Measurements from ENCODE around the gene TTC27. TPM values are rescaled to one million over a fixed set of nuclear protein-coding genes. Genes with fewer than 3 reads are reported as not detected.

The TTC27 gene
- polyA plus RNA-seq, 3 donors, result 4.0 to 4.8 (median 4.4) TPM

DNA sequence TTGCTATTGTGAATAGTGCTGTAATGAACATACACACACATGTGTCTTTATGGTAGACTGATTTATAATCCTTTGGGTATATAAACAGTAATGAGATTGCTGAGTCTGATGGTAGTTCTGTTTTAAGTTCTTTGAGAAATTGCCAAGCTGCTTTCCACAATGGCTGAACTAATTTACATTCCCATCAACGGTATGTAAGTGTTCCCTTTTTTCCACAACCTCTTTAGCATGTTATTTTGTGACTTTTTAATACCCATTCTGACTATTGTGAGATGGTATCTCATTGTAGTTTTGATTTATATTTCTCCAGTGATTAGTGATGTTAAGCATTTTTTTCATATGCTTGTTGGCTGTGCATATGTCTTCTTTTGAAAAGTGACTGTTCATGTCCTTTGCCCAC is 86.7 kb downstream of the TTC27 start:
- H3K36me3 Mint-ChIP-seq, result peaks cover 19 to 23% of the 10 kb centered on the region in 2 donors
- no CpG with 5 or more reads among the region's 1 CpG for WGBS (ENCODE audit: insufficient coverage)

DNA sequence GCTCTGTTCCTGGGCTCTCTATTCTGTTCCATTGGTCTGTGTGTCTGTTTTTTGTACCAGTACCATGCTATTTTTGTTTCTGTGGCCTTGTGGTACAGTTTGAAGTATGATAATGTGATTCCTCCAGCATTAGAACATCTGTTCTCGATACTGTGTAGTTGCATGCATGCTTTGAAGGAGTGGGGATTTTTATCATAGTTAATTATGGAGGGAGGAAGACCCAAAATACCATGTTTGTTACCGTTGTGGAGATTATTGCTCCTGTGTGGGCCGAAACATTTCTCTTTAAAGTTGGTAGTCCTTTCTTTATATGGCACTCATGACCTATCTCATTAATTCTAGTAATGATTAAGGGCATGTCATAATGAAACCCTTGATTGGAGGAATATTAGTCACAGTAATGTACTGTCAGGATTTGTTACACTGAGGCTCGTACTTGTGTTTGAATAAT is 87.6 kb downstream of the TTC27 start:
- no peak overlapping the region for H3K4me2 ChIP-seq (replicated peaks; ENCODE audit: extremely low read depth, low read length, poor library complexity, severe bottlenecking)
- peaks cover 0 to 5% (median 2%) of the 10 kb centered on the region in 7 donors for H3K9me3 Mint-ChIP-seq
- H3K9ac ChIP-seq (ENCODE audit: insufficient read depth, low read length, poor library complexity, severe bottlenecking), result no peak overlapping the region
- H3K4me1 ChIP-seq (ENCODE audit: control insufficient read depth in 1 of 2, insufficient read depth in 2 of 2, low read length in 2 of 2), result peaks cover 0 to 8% of the 10 kb centered on the region in 2 donors
- WGBS (ENCODE audit: insufficient coverage), result 83% methylated on average over 1 of the region's 4 CpGs
- H3K4me3 Mint-ChIP-seq, result no peak overlapping the region
- H3K9me3 ChIP-seq (replicated peaks in 1 of 2; ENCODE audit: control insufficient read depth in 1 of 2, insufficient read depth in 1 of 2, low read length in 2 of 2), result no peaks in the 10 kb centered on the region
- peaks cover 18 to 22% of the 10 kb centered on the region in 2 donors for H3K36me3 Mint-ChIP-seq
- no peaks in the 10 kb centered on the region for H3K27me3 ChIP-seq (ENCODE audit: control insufficient read depth in 2 of 2, insufficient read depth in 2 of 2, low read length in 2 of 2)
- intact Hi-C loops (cut with micrococcal nuclease), result no loop called here
- H3K79me2 ChIP-seq (ENCODE audit: insufficient read depth, low read length), result no peaks in the 10 kb centered on the region
- H3K4me1 Mint-ChIP-seq, result peaks cover 11% of the 10 kb centered on the region
- no peaks in the 10 kb centered on the region for H3K27me3 Mint-ChIP-seq (ENCODE audit: low read depth in 3 of 3)
- no peak overlapping the region for H2AFZ ChIP-seq (ENCODE audit: insufficient read depth, low read depth, low read length, poor library complexity, severe bottlenecking)
- H3K27ac ChIP-seq (ENCODE audit: low read depth in 1 of 2, low read length in 2 of 2), result no peak overlapping the region
- no peaks in the 10 kb centered on the region for H3K36me3 ChIP-seq (replicated peaks in 1 of 2; ENCODE audit: control insufficient read depth in 1 of 2, insufficient read depth in 2 of 2, low read length in 2 of 2)
- no peaks in the 10 kb centered on the region for H4K20me1 ChIP-seq (ENCODE audit: insufficient read depth, low read length)
- no peak overlapping the region for H3K27ac Mint-ChIP-seq
- TF ChIP-seq, protein P1, sequence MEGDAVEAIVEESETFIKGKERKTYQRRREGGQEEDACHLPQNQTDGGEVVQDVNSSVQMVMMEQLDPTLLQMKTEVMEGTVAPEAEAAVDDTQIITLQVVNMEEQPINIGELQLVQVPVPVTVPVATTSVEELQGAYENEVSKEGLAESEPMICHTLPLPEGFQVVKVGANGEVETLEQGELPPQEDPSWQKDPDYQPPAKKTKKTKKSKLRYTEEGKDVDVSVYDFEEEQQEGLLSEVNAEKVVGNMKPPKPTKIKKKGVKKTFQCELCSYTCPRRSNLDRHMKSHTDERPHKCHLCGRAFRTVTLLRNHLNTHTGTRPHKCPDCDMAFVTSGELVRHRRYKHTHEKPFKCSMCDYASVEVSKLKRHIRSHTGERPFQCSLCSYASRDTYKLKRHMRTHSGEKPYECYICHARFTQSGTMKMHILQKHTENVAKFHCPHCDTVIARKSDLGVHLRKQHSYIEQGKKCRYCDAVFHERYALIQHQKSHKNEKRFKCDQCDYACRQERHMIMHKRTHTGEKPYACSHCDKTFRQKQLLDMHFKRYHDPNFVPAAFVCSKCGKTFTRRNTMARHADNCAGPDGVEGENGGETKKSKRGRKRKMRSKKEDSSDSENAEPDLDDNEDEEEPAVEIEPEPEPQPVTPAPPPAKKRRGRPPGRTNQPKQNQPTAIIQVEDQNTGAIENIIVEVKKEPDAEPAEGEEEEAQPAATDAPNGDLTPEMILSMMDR (IDR thresholded peaks at IDR 0.05), result no peak
- no peak overlapping the region for H3K4me3 ChIP-seq (replicated peaks in 1 of 3; ENCODE audit: low read depth in 2 of 3, low read length in 3 of 3)
- no peak for DNase-seq

More for the DNA sequence above, 86.7 kb downstream of the TTC27 start:
- Histone ChIP-seq H3K36me3 (replicated peaks in 1 of 2; ENCODE audit: control insufficient read depth in 1 of 2, insufficient read depth in 2 of 2, low read length in 2 of 2) (no peaks in the 10 kb centered on the region), H3K79me2 (ENCODE audit: insufficient read depth, low read length) (no peaks in the 10 kb centered on the region), H2AFZ (ENCODE audit: insufficient read depth, low read depth, low read length, poor library complexity, severe bottlenecking) (no peak overlapping the region), H3K4me2 (replicated peaks; ENCODE audit: extremely low read depth, low read length, poor library complexity, severe bottlenecking) (no peak overlapping the region), H4K20me1 (ENCODE audit: insufficient read depth, low read length) (no peaks in the 10 kb centered on the region), H3K27ac (ENCODE audit: low read depth in 1 of 2, low read length in 2 of 2) (no peak overlapping the region), H3K4me3 (replicated peaks in 1 of 3; ENCODE audit: low read depth in 2 of 3, low read length in 3 of 3) (no peak overlapping the region), H3K9ac (ENCODE audit: insufficient read depth, low read length, poor library complexity, severe bottlenecking) (no peak overlapping the region), H3K9me3 (replicated peaks in 1 of 2; ENCODE audit: control insufficient read depth in 1 of 2, insufficient read depth in 1 of 2, low read length in 2 of 2) (no peaks in the 10 kb centered on the region), H3K27me3 (ENCODE audit: control insufficient read depth in 2 of 2, insufficient read depth in 2 of 2, low read length in 2 of 2) (no peaks in the 10 kb centered on the region), H3K4me1 (ENCODE audit: control insufficient read depth in 1 of 2, insufficient read depth in 2 of 2, low read length in 2 of 2) (peaks cover 0 to 8% of the 10 kb centered on the region in 2 donors)
- Mint-ChIP-seq H3K9me3 (peaks cover 0 to 5% (median 2%) of the 10 kb centered on the region in 7 donors), H3K4me1 (peaks cover 11% of the 10 kb centered on the region), H3K27ac (no peak overlapping the region), H3K4me3 (no peak overlapping the region), H3K27me3 (ENCODE audit: low read depth in 3 of 3) (no peaks in the 10 kb centered on the region)
- no peak for DNase-seq
- intact Hi-C loops (cut with micrococcal nuclease), result no loop called here
- TF ChIP-seq, protein P1 (IDR thresholded peaks at IDR 0.05), result no peak
